Activated CD8-positive, alpha-beta memory T cell treated with anti-CD3 and anti-CD28 coated beads for 36 hours (primary cell): ENCODE measurements around the gene ITGB7. TPM values are rescaled to one million over a fixed set of nuclear protein-coding genes. Genes with fewer than 3 reads are reported as not detected.
"Not testable (repeated sequence)": the region's sequence is repeated elsewhere in the genome, so short reads cannot be mapped to it uniquely, and the experiment has no call there.

Experiments used
- CTCF ChIA-PET: fragments of 350-600 bp; sonication (Branson Sonifier 250); formaldehyde crosslinking; loops from one replicate; lab custom pipeline; 2021; ENCODE audit warnings: antibody characterized with exemption; lab: Charles Lee
- POLR2A ChIA-PET: fragments of 350-600 bp; sonication (Branson Sonifier 250); formaldehyde crosslinking; loops from one replicate; lab custom pipeline; 2021; ENCODE audit warnings: antibody characterized with exemption; lab: Charles Lee
- total RNA-seq, 2 experiments: library from RNA; stranded (reverse); gene quantifications; one replicate each; pipeline ENCODE4 v1.2.3, GENCODE V29; 2021

ITGB7 gene
- total RNA-seq, 2 experiments from 2014 or later: 244 to 248 TPM

- ChIA-PET POLR2A (interaction anchor here (1.5 kb wide), 1 partner anchor 9 kb away, joined by 4 read pairs; no protein-coding TSS in a partner anchor), CTCF (interaction anchor here (0.5 to 12.0 kb wide), 14 partner anchors 9 to 134 kb away, joined by 3 to 107 read pairs (median 6); partner anchors contain the start of genes AAAS, CSAD, ESPL1 and PFDN5)
Observed at GRCh38 chr12:53210843-53211242, 3.8 kb upstream of the ITGB7 start.

GRCh38 chr12:53208877-53209463, 1.9 kb upstream of the ITGB7 start:
- CTCF ChIA-PET: interaction anchor here (0.8 to 6.9 kb wide), 9 partner anchors 11 to 112 kb away, joined by 3 to 49 read pairs (median 3); partner anchors contain the start of gene AAAS

GRCh38 chr12:53208435-53208834, 1.4 kb upstream of the ITGB7 start:
- ChIA-PET CTCF (interaction anchor here (0.8 to 6.9 kb wide), 10 partner anchors 11 to 137 kb away, joined by 3 to 49 read pairs (median 4); partner anchors contain the start of gene AAAS), POLR2A (interaction anchor here (1.0 to 2.2 kb wide), 2 partner anchors 28 to 87 kb away, joined by 4 to 21 read pairs; partner anchors contain the start of genes CSAD, PFDN5 and ZNF740)

More at GRCh38 chr12:53208877-53209463, 1.9 kb upstream of the ITGB7 start:
- POLR2A ChIA-PET: interaction anchor here (1.0 to 1.5 kb wide), 2 partner anchors 11 to 86 kb away, joined by 4 read pairs; partner anchors contain the start of gene PFDN5

GRCh38 chr12:53205747-53206419, 1.2 kb downstream of the ITGB7 start:
- ChIA-PET POLR2A (interaction anchor here (0.5 to 1.9 kb wide), 5 partner anchors 14 to 139 kb away, joined by 3 to 10 read pairs (median 4); partner anchors contain the start of genes CSAD and ZNF740), CTCF (interaction anchor here (1.0 to 2.7 kb wide), 5 partner anchors 14 to 73 kb away, joined by 3 to 11 read pairs (median 6); a partner anchor contains a TSS)

- POLR2A ChIA-PET: interaction anchor here (1.5 kb wide), 1 partner anchor 91 kb away, joined by 5 read pairs; the partner anchor contains the start of gene PFDN5
- CTCF ChIA-PET: interaction anchor here (0.7 to 3.1 kb wide), 5 partner anchors 9 to 117 kb away, joined by 3 to 12 read pairs (median 6); partner anchors contain the start of gene AAAS
Observed at GRCh38 chr12:53204351-53204750, 2.7 kb downstream of the ITGB7 start.

GRCh38 chr12:53202316-53202715, 4.7 kb downstream of the ITGB7 start:
- POLR2A ChIA-PET: not testable (repeated sequence)
- CTCF ChIA-PET: interaction anchor here (1.8 to 3.1 kb wide), 2 partner anchors 11 to 12 kb away, joined by 4 to 12 read pairs; no protein-coding TSS in a partner anchor

- POLR2A ChIA-PET: no interaction called here
Observed at GRCh38 chr12:53201639-53202038, 5.4 kb downstream of the ITGB7 start.

GRCh38 chr12:53201177-53201541, 5.9 kb downstream of the ITGB7 start:
- POLR2A ChIA-PET: no interaction called here
- CTCF ChIA-PET: interaction anchor here (0.7 to 4.9 kb wide), 5 partner anchors 10 to 120 kb away, joined by 3 to 19 read pairs (median 4); no protein-coding TSS in a partner anchor

More at GRCh38 chr12:53201639-53202038, 5.4 kb downstream of the ITGB7 start:
- CTCF ChIA-PET: interaction anchor here (0.7 to 4.9 kb wide), 5 partner anchors 10 to 119 kb away, joined by 3 to 18 read pairs (median 4); no protein-coding TSS in a partner anchor

GRCh38 chr12:53200458-53201176, 6.4 kb downstream of the ITGB7 start:
- ChIA-PET POLR2A (interaction anchor here (1.0 to 1.6 kb wide), 2 partner anchors 9 to 20 kb away, joined by 3 to 4 read pairs; partner anchors contain the start of genes CSAD and ZNF740), CTCF (interaction anchor here (1.0 to 4.9 kb wide), 4 partner anchors 11 to 94 kb away, joined by 3 to 19 read pairs (median 11); partner anchors contain the start of gene PFDN5)

- ChIA-PET POLR2A (interaction anchor here (1.0 to 1.6 kb wide), 2 partner anchors 8 to 19 kb away, joined by 3 to 4 read pairs; partner anchors contain the start of genes CSAD and ZNF740), CTCF (interaction anchor here (1.0 to 4.9 kb wide), 5 partner anchors 10 to 95 kb away, joined by 3 to 19 read pairs (median 4); partner anchors contain the start of gene PFDN5)
Observed at GRCh38 chr12:53200107-53200457, 7.0 kb downstream of the ITGB7 start.

- POLR2A ChIA-PET: interaction anchor here (1.0 to 1.6 kb wide), 2 partner anchors 8 to 19 kb away, joined by 3 to 4 read pairs; partner anchors contain the start of genes CSAD and ZNF740
- CTCF ChIA-PET: interaction anchor here (0.5 to 4.9 kb wide), 6 partner anchors 9 to 95 kb away, joined by 3 to 19 read pairs (median 4); partner anchors contain the start of genes PFDN5 and ZNF740
Observed at GRCh38 chr12:53199700-53200099, 7.4 kb downstream of the ITGB7 start.

GRCh38 chr12:53198486-53199110, 8.5 kb downstream of the ITGB7 start:
- CTCF ChIA-PET: interaction anchor here (1.0 to 4.9 kb wide), 7 partner anchors 8 to 123 kb away, joined by 3 to 19 read pairs (median 5); partner anchors contain the start of genes AAAS and ZNF740
- POLR2A ChIA-PET: interaction anchor here (0.6 to 1.7 kb wide), 2 partner anchors 18 to 28 kb away, joined by 3 to 6 read pairs; partner anchors contain the start of genes CSAD and ZNF740

- CTCF ChIA-PET: interaction anchor here (0.5 to 4.9 kb wide), 4 partner anchors 9 to 225 kb away, joined by 4 to 19 read pairs (median 12); no protein-coding TSS in a partner anchor
- POLR2A ChIA-PET: interaction anchor here (1.7 kb wide), 1 partner anchor 17 kb away, joined by 6 read pairs; the partner anchor contains the start of genes CSAD and ZNF740
Observed at GRCh38 chr12:53197011-53197640, 9.9 kb downstream of the ITGB7 start.

GRCh38 chr12:53196486-53196885, 10.6 kb downstream of the ITGB7 start:
- CTCF ChIA-PET: interaction anchor here (2.4 kb wide), 1 partner anchor 9 kb away, joined by 7 read pairs; no protein-coding TSS in a partner anchor
- POLR2A ChIA-PET: no interaction called here

- ChIA-PET CTCF (interaction anchor here (0.5 to 1.3 kb wide), 3 partner anchors 18 to 52 kb away, joined by 3 to 5 read pairs (median 4); no protein-coding TSS in a partner anchor), POLR2A (interaction anchor here (0.6 to 1.6 kb wide), 2 partner anchors 14 to 75 kb away, joined by 4 to 12 read pairs; no protein-coding TSS in a partner anchor)
Observed at GRCh38 chr12:53195516-53196420, 11.3 kb downstream of the ITGB7 start.
